GM21786 (cell line): Measurements from ENCODE around the gene POLG2.
"Not testable (repeated sequence)": the region's sequence is repeated elsewhere in the genome, so short reads cannot be mapped to it uniquely, and the experiment has no call there.

ENCODE experiments used
- ATAC-seq: cut with Tn5 transposase; IDR thresholded peaks from one replicate; pipeline ENCODE4 v1.9.1; 2021; ENCODE audit not compliant: unreplicated experiment

Gene POLG2

DNA sequence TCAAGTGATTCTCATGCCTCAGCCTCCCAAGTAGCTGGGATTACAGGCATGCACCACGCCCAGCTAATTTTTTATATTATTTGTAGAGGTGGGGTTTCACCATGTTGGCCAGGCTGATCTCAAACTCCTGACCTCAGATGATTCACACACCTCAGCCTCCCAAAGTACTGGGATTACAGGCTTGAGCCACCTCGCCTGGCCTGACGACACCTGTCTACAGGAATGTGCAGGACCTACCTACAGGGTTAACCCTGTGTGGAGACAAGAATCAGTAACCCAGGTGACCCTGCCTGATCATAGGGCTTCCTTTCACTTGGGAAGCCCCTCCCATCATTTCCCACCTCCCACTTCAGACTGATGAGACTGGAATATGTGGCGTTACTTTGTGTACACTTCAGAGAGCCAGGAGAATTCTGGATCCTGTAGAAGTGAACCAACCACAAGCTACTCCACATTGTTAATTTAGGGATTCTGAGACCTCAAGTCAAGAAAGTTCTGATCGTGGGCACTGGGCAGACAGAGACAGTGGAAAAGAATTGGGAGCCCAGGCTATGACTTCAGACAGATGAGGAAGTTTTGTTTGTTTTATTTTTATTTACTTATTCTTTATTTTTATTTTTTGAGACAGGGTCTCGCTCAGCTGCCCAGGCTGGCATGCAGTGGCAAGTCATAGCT, 53.6 kb downstream of the POLG2 start:
- ATAC-seq: no peak

DNA sequence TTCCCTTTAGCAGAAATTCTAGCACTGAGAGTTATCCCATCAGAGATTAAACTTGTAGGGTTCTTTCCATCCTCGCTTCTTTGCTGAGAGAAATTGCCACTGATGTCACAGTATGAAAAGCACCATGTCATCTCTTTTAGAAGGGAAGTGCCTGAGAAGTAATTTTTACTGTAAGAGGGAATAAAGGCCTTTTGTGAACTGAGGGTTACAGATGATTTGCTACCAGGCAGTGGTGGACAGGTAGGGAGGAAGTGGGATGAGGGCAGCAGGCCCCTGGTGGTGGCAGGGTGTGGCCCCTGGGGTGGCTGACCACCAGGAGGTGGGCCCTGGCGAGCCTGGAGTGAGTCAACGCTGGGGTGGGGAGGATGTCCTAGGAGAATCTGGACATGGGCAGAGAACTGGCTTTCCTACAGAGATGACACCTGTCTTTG, 54.3 kb downstream of the POLG2 start:
- ATAC-seq: no peak

DNA sequence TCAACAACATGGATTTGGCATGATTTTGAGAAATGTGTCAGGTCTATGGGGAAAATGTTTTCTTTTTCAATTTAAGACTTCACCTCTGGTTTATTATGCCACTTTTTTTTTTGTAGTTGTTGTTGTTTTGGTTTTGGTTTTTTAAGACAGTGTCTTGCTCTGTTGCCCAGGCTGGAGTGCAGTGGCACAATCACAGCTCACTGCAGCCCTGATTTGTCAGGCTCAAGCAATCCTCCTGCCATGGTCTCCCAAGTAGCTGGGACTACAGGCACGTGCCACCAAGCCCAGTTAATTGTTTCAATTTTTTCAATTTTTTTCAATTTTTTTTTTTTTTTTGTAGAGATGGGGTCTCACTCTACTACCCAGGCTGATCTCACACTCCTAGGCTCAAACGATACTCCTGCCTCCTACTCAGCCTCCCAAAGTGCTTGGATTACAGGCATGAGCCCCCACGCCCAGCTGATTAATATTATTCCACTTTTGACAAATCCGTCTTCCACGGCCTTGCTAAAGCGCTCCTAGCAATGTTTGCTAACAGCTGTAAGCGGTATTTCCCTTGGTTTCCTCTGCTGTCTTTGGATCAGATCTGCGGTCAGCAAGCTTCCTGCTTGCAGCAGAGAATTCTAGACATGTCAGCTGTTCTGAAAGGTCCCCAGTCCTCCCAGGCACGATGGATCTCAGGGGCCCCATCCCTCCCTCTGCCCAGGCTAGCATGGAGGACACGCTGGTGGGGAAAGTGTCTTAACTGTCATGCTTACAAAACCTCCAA, 54.9 kb downstream of the POLG2 start:
- ATAC-seq: no peak

DNA sequence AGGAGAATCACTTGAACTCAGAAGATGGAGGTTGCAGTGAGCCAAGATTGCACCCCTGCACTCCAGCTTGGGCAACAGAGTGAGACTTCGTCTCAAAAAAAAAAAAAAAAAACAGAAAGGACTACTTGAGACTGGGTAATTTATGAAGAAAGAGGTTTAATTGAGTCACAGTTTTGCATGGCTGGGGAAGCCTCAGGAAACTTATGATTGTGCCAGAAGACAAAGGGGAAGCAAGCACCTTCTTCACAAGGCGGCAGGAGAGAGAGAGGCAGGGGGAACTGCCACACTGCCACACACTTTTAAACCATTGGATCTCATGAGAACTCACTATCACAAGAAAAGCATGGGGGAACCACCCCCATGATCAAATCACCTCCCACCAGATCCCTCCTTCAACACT, 56.9 kb downstream of the POLG2 start:
- no peak for ATAC-seq

DNA sequence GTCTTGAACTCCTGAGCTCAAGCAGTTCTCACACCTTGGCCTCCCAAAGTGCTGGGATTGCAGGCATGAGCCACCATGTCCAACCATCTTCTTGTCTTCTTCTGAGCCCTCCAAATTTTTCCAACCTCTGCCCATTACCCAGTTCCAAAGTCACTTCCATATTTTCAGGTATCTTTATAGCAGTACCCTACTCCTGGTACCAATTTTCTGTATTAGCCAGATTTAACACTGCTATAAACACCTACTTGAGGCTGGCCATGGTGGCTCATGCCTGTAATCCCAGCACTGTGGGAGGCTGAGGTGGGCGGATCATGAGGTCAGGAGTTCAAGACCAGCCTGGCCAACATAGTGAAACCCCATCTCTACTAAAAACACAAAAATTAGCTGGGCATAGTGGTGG, 57.3 kb downstream of the POLG2 start:
- ATAC-seq: not testable (repeated sequence)

DNA sequence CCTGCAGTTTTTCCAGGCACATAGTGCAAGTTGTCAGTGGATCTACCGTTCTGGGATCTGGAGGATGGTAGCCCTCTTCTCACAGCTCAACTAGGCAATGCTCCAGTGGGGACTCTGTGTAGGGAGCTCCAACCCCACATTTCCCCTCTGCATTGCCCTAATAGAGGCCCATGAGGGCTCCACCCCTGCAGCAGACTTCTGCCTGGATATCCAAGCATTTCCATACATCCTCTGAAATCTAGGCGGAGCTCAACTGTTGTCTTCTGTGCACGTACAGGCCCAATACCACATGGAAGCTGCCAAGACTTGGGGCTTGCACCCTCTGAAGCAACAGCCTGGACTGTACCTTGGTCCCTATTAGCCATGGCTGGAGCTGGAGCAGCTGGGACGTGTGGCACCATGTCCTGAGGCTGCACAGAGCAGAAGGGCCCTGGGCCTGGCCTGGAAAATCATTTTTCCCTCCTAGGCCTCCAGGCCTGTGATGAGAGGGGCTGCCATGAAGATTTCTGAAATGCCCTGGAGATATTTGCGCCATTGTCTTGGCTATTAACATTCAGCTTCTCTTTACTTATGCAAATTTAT, 58.8 kb downstream of the POLG2 start:
- no peak for ATAC-seq

DNA sequence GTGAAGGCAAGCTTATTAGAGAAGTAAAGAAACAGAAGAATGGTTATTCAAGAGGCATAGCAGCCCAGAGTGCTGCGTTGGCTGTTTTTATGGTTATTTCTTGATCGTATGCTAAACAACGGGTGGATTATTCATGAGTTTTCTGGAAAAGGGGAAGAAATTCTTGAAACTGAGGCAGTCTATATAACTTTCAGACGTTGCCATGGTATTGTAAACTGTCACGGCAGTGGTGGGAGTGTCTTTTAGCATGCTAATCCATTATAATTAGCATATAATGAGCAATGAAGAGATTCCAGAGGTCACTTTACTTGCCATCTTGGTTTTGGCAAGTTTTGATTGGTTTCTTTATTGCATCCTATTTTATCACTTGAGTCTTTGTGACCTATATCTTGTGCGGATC, 65.3 kb downstream of the POLG2 start:
- no peak for ATAC-seq

DNA sequence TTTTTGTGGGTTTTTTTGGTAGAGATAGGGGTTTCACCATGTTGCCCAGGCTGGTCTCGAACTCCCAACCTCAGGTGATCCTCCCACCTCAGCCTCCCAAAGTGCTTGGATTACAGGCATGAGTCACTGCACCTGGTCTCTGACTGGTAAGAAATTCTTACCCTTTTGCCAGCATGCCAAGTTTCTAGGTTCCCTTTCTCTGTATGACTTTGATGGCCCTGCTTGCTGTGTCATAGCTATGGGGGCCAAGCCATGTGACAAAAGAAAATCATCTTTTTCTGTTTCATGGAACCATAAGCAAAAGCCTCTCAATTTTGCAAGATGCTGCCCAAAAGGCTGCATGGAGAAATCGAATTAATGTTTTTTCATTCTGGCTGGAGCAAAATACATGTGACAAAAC, 66.8 kb downstream of the POLG2 start:
- ATAC-seq: not testable (repeated sequence)

DNA sequence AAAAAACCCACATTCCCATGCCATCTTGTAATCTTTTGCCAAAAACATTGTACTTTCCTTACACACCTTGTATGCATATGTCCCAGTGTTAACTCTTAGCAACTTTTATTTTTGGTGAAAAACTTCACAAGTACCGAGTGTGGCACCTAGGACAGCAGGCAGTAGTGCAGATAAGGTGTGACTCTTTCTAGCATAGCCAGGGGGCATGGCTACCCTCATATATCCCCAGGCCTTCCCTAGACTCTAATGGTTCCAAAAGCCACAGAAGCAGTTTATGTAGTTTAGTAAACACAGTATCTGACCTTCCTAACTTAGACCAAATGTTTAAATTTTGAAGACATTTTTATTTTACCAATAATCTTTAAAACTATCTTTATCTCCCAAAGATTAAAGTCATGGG, 68.4 kb downstream of the POLG2 start:
- ATAC-seq: no peak
